Body of pancreas (tissue), 4 donors: ENCODE data around the gene MYO16.

Experiments
- POLR2A ChIP-seq, 3 donors: fragments of 450-650 bp; IDR thresholded peaks; one replicate each; pipeline ENCODE4 v1.6.1; 2016; ENCODE audit warnings: antibody characterized with exemption in 3 of 3, mild to moderate bottlenecking in 2 of 3
- TF ChIP-seq, protein P1 (sequence below), 7 experiments: fragments of 450-650 bp in 4 of 7; fragments of 200-600 bp in 3 of 7; sonication (generic) in 3 of 7; IDR thresholded peaks; one replicate each; pipeline ENCODE4 v1.5.1; 2016 to 2019; ENCODE audit warnings: antibody characterized with exemption in 7 of 7

DNA sequence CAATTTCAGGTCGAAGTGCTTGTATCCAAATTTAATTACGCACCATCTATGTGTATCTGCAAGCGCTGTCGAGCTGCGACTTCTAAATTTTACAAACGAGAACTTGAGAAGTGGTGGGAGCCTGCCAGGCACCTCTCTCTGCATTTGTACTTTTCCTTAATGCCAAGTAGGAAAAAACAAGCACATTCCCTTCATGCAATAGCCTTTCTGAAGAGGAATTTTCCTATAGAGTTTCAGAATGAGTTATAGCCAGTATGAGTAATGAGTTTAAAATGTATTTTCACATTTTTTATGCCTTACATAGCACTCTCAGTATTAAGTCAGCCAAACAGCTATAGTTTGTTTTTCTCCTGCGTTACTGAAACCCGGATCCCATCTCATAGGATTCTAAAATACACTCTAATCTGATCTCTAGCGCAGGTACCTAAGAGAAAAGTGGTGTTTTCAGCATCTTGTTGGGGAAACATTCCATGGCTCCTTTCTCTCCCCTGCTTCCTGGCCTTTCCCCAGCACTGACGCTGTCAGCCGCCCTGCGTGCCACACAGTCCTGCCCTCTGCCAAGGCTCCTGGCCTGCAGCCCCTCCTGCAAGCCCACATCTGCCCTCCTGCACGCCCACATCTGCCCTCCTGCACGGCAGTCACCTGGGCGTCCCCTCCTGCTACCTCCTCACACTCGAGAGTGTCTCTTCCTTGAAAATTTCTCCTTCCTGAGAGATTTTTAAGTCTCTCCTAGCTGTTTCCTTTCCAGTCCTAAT lies 526.9 kb downstream of the MYO16 start:
- TF ChIP-seq POLR2A (IDR thresholded peaks at IDR 0.05), result no peak
- TF ChIP-seq, protein P1, sequence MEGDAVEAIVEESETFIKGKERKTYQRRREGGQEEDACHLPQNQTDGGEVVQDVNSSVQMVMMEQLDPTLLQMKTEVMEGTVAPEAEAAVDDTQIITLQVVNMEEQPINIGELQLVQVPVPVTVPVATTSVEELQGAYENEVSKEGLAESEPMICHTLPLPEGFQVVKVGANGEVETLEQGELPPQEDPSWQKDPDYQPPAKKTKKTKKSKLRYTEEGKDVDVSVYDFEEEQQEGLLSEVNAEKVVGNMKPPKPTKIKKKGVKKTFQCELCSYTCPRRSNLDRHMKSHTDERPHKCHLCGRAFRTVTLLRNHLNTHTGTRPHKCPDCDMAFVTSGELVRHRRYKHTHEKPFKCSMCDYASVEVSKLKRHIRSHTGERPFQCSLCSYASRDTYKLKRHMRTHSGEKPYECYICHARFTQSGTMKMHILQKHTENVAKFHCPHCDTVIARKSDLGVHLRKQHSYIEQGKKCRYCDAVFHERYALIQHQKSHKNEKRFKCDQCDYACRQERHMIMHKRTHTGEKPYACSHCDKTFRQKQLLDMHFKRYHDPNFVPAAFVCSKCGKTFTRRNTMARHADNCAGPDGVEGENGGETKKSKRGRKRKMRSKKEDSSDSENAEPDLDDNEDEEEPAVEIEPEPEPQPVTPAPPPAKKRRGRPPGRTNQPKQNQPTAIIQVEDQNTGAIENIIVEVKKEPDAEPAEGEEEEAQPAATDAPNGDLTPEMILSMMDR (IDR thresholded peaks at IDR 0.05), result no peak
